Activated CD8-positive, alpha-beta T cell treated with anti-CD3 and anti-CD28 coated beads, Interleukin-2, amount 10 ng/mL, durations not matched to agents 7 days and 5 days (primary cell): ENCODE measurements around the gene CTNNBIP1. TPM values are rescaled to one million over a fixed set of nuclear protein-coding genes. Genes with fewer than 3 reads are reported as not detected.
A peak's percentile ranks its signal among the peaks of the same experiment; 100 is the strongest.

ENCODE experiments used
- ATAC-seq: fragments of 150-1000 bp; cut with Tn5 transposase; one replicate; pipeline ENCODE4 v1.10.0; 2021; ENCODE audit warnings: moderate library complexity
- CTCF ChIA-PET: fragments of 350-600 bp; sonication (Branson Sonifier 250); formaldehyde crosslinking; loops from one replicate; lab custom pipeline; 2021; ENCODE audit warnings: antibody characterized with exemption; lab: Charles Lee
- POLR2A ChIA-PET: fragments of 350-600 bp; sonication (Branson Sonifier 250); formaldehyde crosslinking; loops from one replicate; lab custom pipeline; 2021; ENCODE audit warnings: antibody characterized with exemption; lab: Charles Lee
- DNase-seq: peaks from one replicate; pipeline ENCODE4 v3.0.0-alpha.2; 2020
- H3K27ac Mint-ChIP-seq: one replicate; pipeline ENCODE4 v1.8.0; 2021; ENCODE audit warnings: mild to moderate bottlenecking, mixed read lengths
- H3K27me3 Mint-ChIP-seq: one replicate; pipeline ENCODE4 v1.8.0; 2021; ENCODE audit warnings: low read depth, mixed read lengths
- H3K36me3 Mint-ChIP-seq: one replicate; pipeline ENCODE4 v1.8.0; 2021; ENCODE audit warnings: low read depth, mixed read lengths
- H3K4me1 Mint-ChIP-seq: one replicate; pipeline ENCODE4 v1.8.0; 2021; ENCODE audit warnings: low read depth, mixed read lengths
- H3K4me3 Mint-ChIP-seq: one replicate; pipeline ENCODE4 v1.8.0; 2021; ENCODE audit warnings: mild to moderate bottlenecking, mixed read lengths
- H3K9me3 Mint-ChIP-seq: one replicate; pipeline ENCODE4 v1.8.0; 2022; ENCODE audit warnings: mixed read lengths; ENCODE audit not compliant: insufficient read depth
- total RNA-seq, 2 experiments: library from RNA; stranded (reverse); gene quantifications; one replicate each; pipeline ENCODE4 v1.2.3, GENCODE V29; 2021

The CTNNBIP1 gene
- total RNA-seq, 2 experiments from 2014 or later: 18.2 to 23.6 TPM

GRCh38 chr1:9903801-9904527 is 6.1 kb downstream of the CTNNBIP1 start:
- Mint-ChIP-seq H3K9me3 (no peaks in the 10 kb centered on the region), H3K27me3 (no peaks in the 10 kb centered on the region), H3K4me3 (no peak overlapping the region), H3K36me3 (no peaks in the 10 kb centered on the region), H3K4me1 (peaks cover 28% of the 10 kb centered on the region), H3K27ac (no peak overlapping the region)
- no peak for ATAC-seq
- no peak for DNase-seq
- ChIA-PET POLR2A (interaction anchor here (0.6 kb wide), 2 partner anchors 19 to 34 kb away, joined by 3 to 4 read pairs; no protein-coding TSS in a partner anchor), CTCF (interaction anchor here (0.7 to 2.5 kb wide), 4 partner anchors 11 to 119 kb away, joined by 3 to 7 read pairs (median 4); no protein-coding TSS in a partner anchor)

- Mint-ChIP-seq H3K36me3 (no peaks in the 10 kb centered on the region), H3K27me3 (no peaks in the 10 kb centered on the region), H3K9me3 (no peaks in the 10 kb centered on the region), H3K4me3 (no peak overlapping the region), H3K27ac (no peak overlapping the region), H3K4me1 (peaks cover 15% of the 10 kb centered on the region)
- CTCF ChIA-PET: no interaction called here
- POLR2A ChIA-PET: no interaction called here
- no peak for ATAC-seq
- DNase-seq: no peak
These were observed 8.0 kb downstream of the CTNNBIP1 start for GRCh38 chr1:9902060-9902452.

- H3K9me3 Mint-ChIP-seq: no peaks in the 10 kb centered on the region
- no peak overlapping the region for H3K4me3 Mint-ChIP-seq
- H3K27ac Mint-ChIP-seq: peak overlapping the region; percentile 16
- H3K36me3 Mint-ChIP-seq: no peaks in the 10 kb centered on the region
- ChIA-PET CTCF (no interaction called here), POLR2A (no interaction called here)
- DNase-seq (no peak), ATAC-seq (no peak)
- no peaks in the 10 kb centered on the region for H3K27me3 Mint-ChIP-seq
- peaks cover 13% of the 10 kb centered on the region for H3K4me1 Mint-ChIP-seq
These were observed 8.7 kb downstream of the CTNNBIP1 start for GRCh38 chr1:9901148-9902059.

- CTCF ChIA-PET: interaction anchor here (0.6 kb wide), 1 partner anchor 10 kb away, joined by 3 read pairs; no protein-coding TSS in a partner anchor
- Mint-ChIP-seq H3K4me3 (no peak overlapping the region), H3K36me3 (no peaks in the 10 kb centered on the region), H3K27me3 (no peaks in the 10 kb centered on the region), H3K9me3 (no peaks in the 10 kb centered on the region), H3K27ac (peak overlapping the region; percentile 16), H3K4me1 (peaks cover 11% of the 10 kb centered on the region)
- POLR2A ChIA-PET: no interaction called here
- ATAC-seq: no peak
- DNase-seq: no peak
These were observed 9.7 kb downstream of the CTNNBIP1 start for GRCh38 chr1:9900142-9901043.

GRCh38 chr1:9894115-9894514 is 16.0 kb downstream of the CTNNBIP1 start:
- no peaks in the 10 kb centered on the region for H3K36me3 Mint-ChIP-seq
- no peak overlapping the region for H3K4me3 Mint-ChIP-seq
- no peaks in the 10 kb centered on the region for H3K9me3 Mint-ChIP-seq
- POLR2A ChIA-PET: no interaction called here
- no peak for DNase-seq
- H3K4me1 Mint-ChIP-seq: peaks cover 26% of the 10 kb centered on the region
- H3K27me3 Mint-ChIP-seq: no peaks in the 10 kb centered on the region
- ATAC-seq: no peak
- no peak overlapping the region for H3K27ac Mint-ChIP-seq
- CTCF ChIA-PET: interaction anchor here (0.8 to 2.0 kb wide), 7 partner anchors 10 to 110 kb away, joined by 3 to 7 read pairs (median 4); no protein-coding TSS in a partner anchor

GRCh38 chr1:9892563-9893528 is 17.2 kb downstream of the CTNNBIP1 start:
- Mint-ChIP-seq H3K27me3 (no peaks in the 10 kb centered on the region), H3K36me3 (no peaks in the 10 kb centered on the region), H3K4me1 (peaks cover 26% of the 10 kb centered on the region), H3K27ac (no peak overlapping the region), H3K4me3 (no peak overlapping the region), H3K9me3 (no peaks in the 10 kb centered on the region)
- ATAC-seq: no peak
- ChIA-PET POLR2A (no interaction called here), CTCF (interaction anchor here (0.8 to 2.0 kb wide), 7 partner anchors 11 to 49 kb away, joined by 3 to 7 read pairs (median 3); no protein-coding TSS in a partner anchor)
- DNase-seq: no peak

- no peak for DNase-seq
- Mint-ChIP-seq H3K4me3 (no peak overlapping the region), H3K4me1 (peaks cover 26% of the 10 kb centered on the region), H3K27me3 (no peaks in the 10 kb centered on the region), H3K36me3 (no peaks in the 10 kb centered on the region), H3K9me3 (no peaks in the 10 kb centered on the region), H3K27ac (no peak overlapping the region)
- ATAC-seq: no peak
- ChIA-PET CTCF (interaction anchor here (0.6 to 1.4 kb wide), 2 partner anchors 9 to 16 kb away, joined by 3 to 4 read pairs; no protein-coding TSS in a partner anchor), POLR2A (interaction anchor here (0.6 to 1.2 kb wide), 2 partner anchors 112 to 483 kb away, joined by 3 read pairs; no protein-coding TSS in a partner anchor)
These were observed 18.9 kb downstream of the CTNNBIP1 start for GRCh38 chr1:9891207-9891606.

- no peak for ATAC-seq
- POLR2A ChIA-PET: interaction anchor here (0.6 to 1.2 kb wide), 4 partner anchors 8 to 482 kb away, joined by 3 to 4 read pairs (median 3); no protein-coding TSS in a partner anchor
These were observed 19.8 kb downstream of the CTNNBIP1 start for GRCh38 chr1:9890224-9890731.

GRCh38 chr1:9889411-9889810 is 20.7 kb downstream of the CTNNBIP1 start:
- H3K4me1 Mint-ChIP-seq: peaks cover 28% of the 10 kb centered on the region
- no peak overlapping the region for H3K4me3 Mint-ChIP-seq
- no peaks in the 10 kb centered on the region for H3K36me3 Mint-ChIP-seq
- CTCF ChIA-PET: no interaction called here
- POLR2A ChIA-PET: interaction anchor here (1.0 kb wide), 1 partner anchor 54 kb away, joined by 3 read pairs; the partner anchor contains the start of gene NMNAT1
- no peak overlapping the region for H3K27ac Mint-ChIP-seq
- no peak for DNase-seq
- no peaks in the 10 kb centered on the region for H3K9me3 Mint-ChIP-seq
- no peak for ATAC-seq
- H3K27me3 Mint-ChIP-seq: no peaks in the 10 kb centered on the region

More at GRCh38 chr1:9890224-9890731, 19.8 kb downstream of the CTNNBIP1 start:
- Mint-ChIP-seq H3K27ac (no peak overlapping the region), H3K36me3 (no peaks in the 10 kb centered on the region), H3K4me3 (no peak overlapping the region), H3K27me3 (no peaks in the 10 kb centered on the region), H3K4me1 (peaks cover 26% of the 10 kb centered on the region), H3K9me3 (no peaks in the 10 kb centered on the region)
- CTCF ChIA-PET: interaction anchor here (0.6 to 1.4 kb wide), 3 partner anchors 10 to 15 kb away, joined by 3 to 4 read pairs (median 4); no protein-coding TSS in a partner anchor
- no peak for DNase-seq

GRCh38 chr1:9888886-9889285 is 21.2 kb downstream of the CTNNBIP1 start:
- POLR2A ChIA-PET: interaction anchor here (1.0 kb wide), 2 partner anchors 55 to 172 kb away, joined by 3 to 4 read pairs; partner anchors contain the start of gene NMNAT1
- H3K4me3 Mint-ChIP-seq: no peak overlapping the region

More at GRCh38 chr1:9888886-9889285, 21.2 kb downstream of the CTNNBIP1 start:
- DNase-seq: no peak
- Mint-ChIP-seq H3K27me3 (no peaks in the 10 kb centered on the region), H3K9me3 (no peaks in the 10 kb centered on the region), H3K27ac (no peak overlapping the region), H3K4me1 (peaks cover 29% of the 10 kb centered on the region), H3K36me3 (no peaks in the 10 kb centered on the region)
- CTCF ChIA-PET: no interaction called here
- ATAC-seq: no peak
